Endothelial cell of umbilical vein (primary cell): ENCODE results near the gene RPL39. TPM values are rescaled to one million over a fixed set of nuclear protein-coding genes. Genes with fewer than 3 reads are reported as not detected.

Experiments
- BruUV-seq: library from RNA; stranded (reverse); fragments of 400-500 nt; replicated peaks from 2 replicates; lab custom pipeline; 2021; lab: Mats Ljungman, UMichigan
- CTCF ChIA-PET: fragments of 300-600, 350-600 bp; sonication (Branson Sonifier 250); formaldehyde crosslinking; loops from one replicate; lab custom pipeline; 2021; ENCODE audit warnings: antibody characterized with exemption, inconsistent platforms; lab: Charles Lee
- POLR2A ChIA-PET: fragments of 300-600, 350-600 bp; sonication (Branson Sonifier 250); formaldehyde crosslinking; loops from one replicate; lab custom pipeline; 2021; ENCODE audit warnings: antibody characterized with exemption, inconsistent platforms; lab: Charles Lee
- DNase-seq: peaks from one replicate; pipeline ENCODE4 v3.0.0-alpha.2; 2011; ENCODE audit warnings: low read depth, low spot score
- FAIRE-seq: peaks from 2 replicates; lab custom pipeline; 2011; peaks lifted over from hg19 to GRCh38; lab: Jason Lieb, UNC
- H2AFZ ChIP-seq: 2 replicates; pipeline ENCODE4 v1.6.0; 2012; ENCODE audit warnings: low read depth, low read length, control low read depth, inconsistent platforms
- H3K27ac ChIP-seq: 2 replicates; pipeline ENCODE4 v1.5.1; 2011; ENCODE audit warnings: low read depth, mild to moderate bottlenecking, control low read depth, low read length, moderate library complexity; ENCODE audit not compliant: insufficient read depth
- H3K27me3 ChIP-seq, 2 experiments: 2 replicates each; pipeline versions ENCODE4 v1.6.0 to v1.6.1; 2011; ENCODE audit warnings: low read length in 2 of 2, mixed read lengths in 1 of 2; ENCODE audit not compliant: control insufficient read depth in 2 of 2, insufficient read depth in 2 of 2
- H3K36me3 ChIP-seq, 2 experiments: 2 replicates in 1 of 2; 3 replicates in 1 of 2; pipeline ENCODE4 v1.5.1; 2011; ENCODE audit warnings: low read length in 2 of 2, mild to moderate bottlenecking in 1 of 2, moderate library complexity in 1 of 2; ENCODE audit not compliant: control insufficient read depth in 2 of 2, insufficient read depth in 2 of 2; ENCODE audit errors: extremely low read depth in 1 of 2
- H3K4me1 ChIP-seq: 3 replicates; pipeline ENCODE4 v1.5.1; 2011; ENCODE audit warnings: mild to moderate bottlenecking, low read length; ENCODE audit not compliant: control insufficient read depth, insufficient read depth; ENCODE audit errors: extremely low read depth
- H3K4me2 ChIP-seq: 2 replicates; pipeline ENCODE4 v1.6.1; 2011; ENCODE audit warnings: low read length, control low read depth, mixed read lengths; ENCODE audit not compliant: insufficient read depth
- H3K4me3 ChIP-seq, 3 experiments: fragments of 200-600 bp in 1 of 3; sonication (generic), shearing (Covaris generic) in 1 of 3; replicated peaks in 1 of 3; 2 replicates each; pipeline ENCODE4 v1.5.1; 2011 to 2016; ENCODE audit warnings: control low read depth in 3 of 3, low read length in 3 of 3, mild to moderate bottlenecking in 2 of 3, inconsistent platforms in 1 of 3, low read depth in 1 of 3, moderate library complexity in 1 of 3; ENCODE audit not compliant: insufficient read depth in 1 of 3
- H3K79me2 ChIP-seq: 2 replicates; pipeline ENCODE4 v1.6.0; 2012; ENCODE audit warnings: low read length, inconsistent platforms; ENCODE audit not compliant: control insufficient read depth, insufficient read depth
- H3K9ac ChIP-seq: replicated peaks from 2 replicates; pipeline ENCODE3; 2011; ENCODE audit warnings: low read length, control low read depth; ENCODE audit not compliant: insufficient read depth; ENCODE audit errors: extremely low read depth
- H3K9me1 ChIP-seq: replicated peaks from 3 replicates; pipeline ENCODE4 v1.6.0; 2011; ENCODE audit warnings: mild to moderate bottlenecking, low read length; ENCODE audit not compliant: control insufficient read depth, insufficient read depth; ENCODE audit errors: extremely low read depth
- H3K9me3 ChIP-seq: replicated peaks from 2 replicates; pipeline ENCODE4 v1.5.1; 2012; ENCODE audit warnings: low read length, inconsistent platforms; ENCODE audit not compliant: control insufficient read depth, insufficient read depth
- H4K20me1 ChIP-seq: replicated peaks from 2 replicates; pipeline ENCODE3; 2011; ENCODE audit warnings: mild to moderate bottlenecking, low read length; ENCODE audit not compliant: control insufficient read depth, insufficient read depth; ENCODE audit errors: extremely low read depth
- EZH2 ChIP-seq: IDR thresholded peaks from 2 replicates; pipeline ENCODE4 v1.6.1; 2012; ENCODE audit warnings: borderline replicate concordance, low read depth, mild to moderate bottlenecking, moderate library complexity, low read length, inconsistent platforms; ENCODE audit not compliant: severe bottlenecking
- FOS ChIP-seq: IDR thresholded peaks from 2 replicates; pipeline ENCODE4 v1.6.1; 2011; ENCODE audit warnings: mild to moderate bottlenecking, low read length, moderate library complexity, borderline replicate concordance; ENCODE audit not compliant: insufficient read depth
- MAX ChIP-seq: IDR thresholded peaks from 2 replicates; pipeline ENCODE4 v1.6.1; 2011; ENCODE audit not compliant: insufficient read depth, insufficient read length
- POLR2A ChIP-seq: IDR thresholded peaks from 2 replicates; pipeline ENCODE4 v1.6.1; 2012; ENCODE audit warnings: low read depth, mild to moderate bottlenecking, control low read depth, low read length
- POLR2AphosphoS5 ChIP-seq: IDR thresholded peaks from 2 replicates; pipeline ENCODE4 v1.6.1; 2012; ENCODE audit warnings: low read depth, mild to moderate bottlenecking, control low read depth, low read length, moderate library complexity; ENCODE audit not compliant: insufficient read depth
- dilution Hi-C: fragments of 300-500 bp; cut with MboI; formaldehyde crosslinking; loops from one replicate; pipeline ENCODE4 v1.15.0; 2019; ENCODE audit warnings: low sequenced_read_pairs; ENCODE audit not compliant: extremely low pct_ligation_motif_present
- intact Hi-C: fragments of 100-400 bp; cut with micrococcal nuclease; formaldehyde crosslinking; loops from one replicate; pipeline ENCODE4 v1.10.0; 2022
- polyA plus RNA-seq, 4 experiments: library from polyadenylated mRNA; depleted of rRNA in 3 of 4; stranded (reverse) in 3 of 4; unstranded in 1 of 4; fragments of >200 nt; gene quantifications; 2 replicates each; pipeline versions ENCODE4 v1.2.1 to v1.2.3, GENCODE V29; 2011 to 2012; ENCODE audit warnings: missing spikeins in 1 of 4
- total RNA-seq: library from RNA; stranded (reverse); gene quantifications from 2 replicates; pipeline ENCODE4 v1.2.3, GENCODE V29; 2021
- TF ChIP-seq, protein P1 (sequence below), 2 donors: IDR thresholded peaks; 1 replicate in 1 of 2; 2 replicates in 1 of 2; pipeline ENCODE4 v1.5.1; 2011; ENCODE audit warnings: low read length in 2 of 2, mild to moderate bottlenecking in 2 of 2, moderate library complexity in 2 of 2, control low read depth in 1 of 2, inconsistent platforms in 1 of 2, low read depth in 1 of 2; ENCODE audit not compliant: insufficient read depth in 1 of 2; ENCODE audit errors: extremely low read depth in 1 of 2

The RPL39 gene
- total and polyA plus RNA-seq, 2 donors (not counting 3 experiments of a cell fraction or from before 2014, with no cell fraction given): 1,305 to 1,516 TPM

GRCh38 chrX:119763836-119764387 is 27.5 kb downstream of the RPL39 start:
- Histone ChIP-seq H4K20me1 (no peaks in the 10 kb centered on the region), H3K9me3 (no peaks in the 10 kb centered on the region), H3K27me3 (peaks cover 0 to 10% of the 10 kb centered on the region in 2 experiments), H3K9me1 (no peaks in the 10 kb centered on the region), H3K4me1 (peaks cover 3% of the 10 kb centered on the region), H3K36me3 (no peaks in the 10 kb centered on the region), H3K9ac (no peak overlapping the region), H3K27ac (no peak overlapping the region), H3K4me2 (no peak overlapping the region), H2AFZ (no peak overlapping the region), H3K79me2 (no peaks in the 10 kb centered on the region), H3K4me3 (no peak overlapping the region)
- BruUV-seq: no TSS peak
- no peak for TF ChIP-seq MAX
- no peak for FAIRE-seq
- dilution Hi-C loops (no loop called here), intact Hi-C loops (no loop called here)
- ChIA-PET POLR2A (interaction anchor here (0.7 kb wide), 1 partner anchor 20 kb away, joined by 3 read pairs; no protein-coding TSS in a partner anchor), CTCF (interaction anchor here (1.0 kb wide), 2 partner anchors 9 to 41 kb away, joined by 3 read pairs; no protein-coding TSS in a partner anchor)
- DNase-seq: no peak

DNA sequence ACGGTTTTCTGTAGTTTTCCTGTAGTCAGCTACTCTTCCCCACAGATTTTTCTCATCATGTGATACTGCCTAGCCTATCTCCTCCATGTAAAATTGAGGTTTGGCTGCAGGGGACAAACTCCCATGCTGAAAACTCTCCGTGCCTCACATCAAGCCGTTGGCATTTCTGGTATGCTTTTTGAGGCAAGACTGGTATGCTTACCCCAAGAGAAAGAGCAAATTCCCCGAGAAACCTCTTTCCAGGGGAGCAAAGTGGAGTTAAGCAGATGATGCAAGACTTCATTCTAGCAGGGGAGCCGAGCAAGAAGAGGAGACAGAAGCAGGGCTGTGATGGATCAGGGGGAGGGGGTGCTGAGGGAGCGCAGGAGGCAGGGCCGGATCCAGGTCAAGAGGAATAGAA is 28.2 kb downstream of the RPL39 start:
- BruUV-seq: no TSS peak
- Histone ChIP-seq H3K9me3 (no peaks in the 10 kb centered on the region), H3K9ac (no peak overlapping the region), H3K27me3 (peaks cover 0 to 10% of the 10 kb centered on the region in 2 experiments), H3K4me2 (no peak overlapping the region), H3K79me2 (no peaks in the 10 kb centered on the region), H3K9me1 (no peaks in the 10 kb centered on the region), H3K4me1 (peaks cover 3% of the 10 kb centered on the region), H3K4me3 (no peak overlapping the region), H2AFZ (no peak overlapping the region), H3K36me3 (no peaks in the 10 kb centered on the region), H4K20me1 (no peaks in the 10 kb centered on the region), H3K27ac (no peak overlapping the region)
- ChIA-PET CTCF (interaction anchor here (1.0 kb wide), 1 partner anchor 8 kb away, joined by 3 read pairs; no protein-coding TSS in a partner anchor), POLR2A (no interaction called here)
- DNase-seq (no peak), FAIRE-seq (no peak)
- no peak for TF ChIP-seq FOS
- TF ChIP-seq POLR2A: no peak
- TF ChIP-seq EZH2: no peak
- TF ChIP-seq POLR2AphosphoS5: no peak
- TF ChIP-seq, protein P1, sequence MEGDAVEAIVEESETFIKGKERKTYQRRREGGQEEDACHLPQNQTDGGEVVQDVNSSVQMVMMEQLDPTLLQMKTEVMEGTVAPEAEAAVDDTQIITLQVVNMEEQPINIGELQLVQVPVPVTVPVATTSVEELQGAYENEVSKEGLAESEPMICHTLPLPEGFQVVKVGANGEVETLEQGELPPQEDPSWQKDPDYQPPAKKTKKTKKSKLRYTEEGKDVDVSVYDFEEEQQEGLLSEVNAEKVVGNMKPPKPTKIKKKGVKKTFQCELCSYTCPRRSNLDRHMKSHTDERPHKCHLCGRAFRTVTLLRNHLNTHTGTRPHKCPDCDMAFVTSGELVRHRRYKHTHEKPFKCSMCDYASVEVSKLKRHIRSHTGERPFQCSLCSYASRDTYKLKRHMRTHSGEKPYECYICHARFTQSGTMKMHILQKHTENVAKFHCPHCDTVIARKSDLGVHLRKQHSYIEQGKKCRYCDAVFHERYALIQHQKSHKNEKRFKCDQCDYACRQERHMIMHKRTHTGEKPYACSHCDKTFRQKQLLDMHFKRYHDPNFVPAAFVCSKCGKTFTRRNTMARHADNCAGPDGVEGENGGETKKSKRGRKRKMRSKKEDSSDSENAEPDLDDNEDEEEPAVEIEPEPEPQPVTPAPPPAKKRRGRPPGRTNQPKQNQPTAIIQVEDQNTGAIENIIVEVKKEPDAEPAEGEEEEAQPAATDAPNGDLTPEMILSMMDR (IDR thresholded peaks at IDR 0.05; ENCODE audit: extremely low read depth in 1 of 2, insufficient read depth in 1 of 2, low read depth in 1 of 2, low read length in 2 of 2): no peak
- dilution Hi-C loops (no loop called here), intact Hi-C loops (no loop called here)
